ENCODE data around the gene EDAR.

GRCh38 chr2:108922141-108922915, 66.7 kb downstream of the EDAR start:
- no peak for TF ChIP-seq EZH2 (IDR thresholded peaks at IDR 0.05; ENCODE audit: low read length)
- TF ChIP-seq, protein P1, sequence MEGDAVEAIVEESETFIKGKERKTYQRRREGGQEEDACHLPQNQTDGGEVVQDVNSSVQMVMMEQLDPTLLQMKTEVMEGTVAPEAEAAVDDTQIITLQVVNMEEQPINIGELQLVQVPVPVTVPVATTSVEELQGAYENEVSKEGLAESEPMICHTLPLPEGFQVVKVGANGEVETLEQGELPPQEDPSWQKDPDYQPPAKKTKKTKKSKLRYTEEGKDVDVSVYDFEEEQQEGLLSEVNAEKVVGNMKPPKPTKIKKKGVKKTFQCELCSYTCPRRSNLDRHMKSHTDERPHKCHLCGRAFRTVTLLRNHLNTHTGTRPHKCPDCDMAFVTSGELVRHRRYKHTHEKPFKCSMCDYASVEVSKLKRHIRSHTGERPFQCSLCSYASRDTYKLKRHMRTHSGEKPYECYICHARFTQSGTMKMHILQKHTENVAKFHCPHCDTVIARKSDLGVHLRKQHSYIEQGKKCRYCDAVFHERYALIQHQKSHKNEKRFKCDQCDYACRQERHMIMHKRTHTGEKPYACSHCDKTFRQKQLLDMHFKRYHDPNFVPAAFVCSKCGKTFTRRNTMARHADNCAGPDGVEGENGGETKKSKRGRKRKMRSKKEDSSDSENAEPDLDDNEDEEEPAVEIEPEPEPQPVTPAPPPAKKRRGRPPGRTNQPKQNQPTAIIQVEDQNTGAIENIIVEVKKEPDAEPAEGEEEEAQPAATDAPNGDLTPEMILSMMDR (optimal IDR thresholded peaks at IDR 0.05 in 1 of 3, IDR thresholded peaks at IDR 0.05 in 1 of 3, conservative IDR thresholded peaks at IDR 0.05 in 1 of 3; ENCODE audit: extremely low read depth in 1 of 3, insufficient read depth in 2 of 3, low read length in 3 of 3) = no peak
